GM21367 (cell line): Measurements from ENCODE around the gene TMEM248.
"Not testable (repeated sequence)": the region's sequence is repeated elsewhere in the genome, so short reads cannot be mapped to it uniquely, and the experiment has no call there.

Experiments used
- ATAC-seq: cut with Tn5 transposase; IDR thresholded peaks from one replicate; pipeline ENCODE4 v1.9.1; 2021; ENCODE audit not compliant: unreplicated experiment

TMEM248 gene

GRCh38 chr7:66907731-66908130 is 13.3 kb upstream of the TMEM248 start:
- no peak for ATAC-seq

- not testable (repeated sequence) for ATAC-seq
Observed at GRCh38 chr7:66908598-66908997, 12.4 kb upstream of the TMEM248 start.

DNA sequence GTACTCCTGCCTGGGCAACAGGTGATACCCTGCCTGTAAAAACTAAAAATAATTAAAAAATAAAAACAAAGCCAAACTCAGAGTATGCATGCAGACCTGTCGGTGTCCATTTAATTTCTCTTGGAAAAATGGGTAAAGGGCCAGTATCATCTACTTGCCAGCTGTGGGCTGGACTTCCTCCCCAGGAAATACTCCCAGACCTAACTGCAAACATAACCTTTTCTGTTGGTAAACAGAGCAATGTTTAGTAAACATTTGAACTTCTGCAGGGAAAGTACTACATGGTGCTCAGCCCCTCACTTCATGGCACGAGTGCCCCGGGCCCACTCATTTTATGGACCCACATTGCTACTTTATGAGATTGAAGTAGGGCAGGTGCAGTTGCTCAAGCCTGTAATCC is 10.2 kb upstream of the TMEM248 start:
- ATAC-seq = no peak

DNA sequence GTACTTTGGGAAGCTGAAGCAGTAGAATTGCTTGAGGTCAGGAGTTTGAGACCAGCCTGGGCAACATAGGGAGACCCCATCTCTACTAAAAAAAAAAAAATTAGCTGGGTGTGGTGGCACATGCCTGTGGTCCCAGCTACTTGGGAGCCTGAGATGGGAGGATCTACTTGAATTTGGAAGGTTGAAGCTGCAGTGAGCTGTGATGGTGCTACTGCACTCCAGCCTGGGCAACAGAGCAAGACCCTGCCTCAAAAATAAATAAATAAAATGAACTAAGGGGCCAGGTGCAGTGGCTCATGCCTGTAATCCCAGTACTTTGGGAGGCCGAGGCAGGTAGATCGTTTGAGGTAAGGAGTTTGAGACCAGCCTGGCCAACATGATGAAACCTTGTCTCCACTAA is 9.8 kb upstream of the TMEM248 start:
- not testable (repeated sequence) for ATAC-seq

- ATAC-seq = no peak
Observed at GRCh38 chr7:66912195-66912594, 8.8 kb upstream of the TMEM248 start.

DNA sequence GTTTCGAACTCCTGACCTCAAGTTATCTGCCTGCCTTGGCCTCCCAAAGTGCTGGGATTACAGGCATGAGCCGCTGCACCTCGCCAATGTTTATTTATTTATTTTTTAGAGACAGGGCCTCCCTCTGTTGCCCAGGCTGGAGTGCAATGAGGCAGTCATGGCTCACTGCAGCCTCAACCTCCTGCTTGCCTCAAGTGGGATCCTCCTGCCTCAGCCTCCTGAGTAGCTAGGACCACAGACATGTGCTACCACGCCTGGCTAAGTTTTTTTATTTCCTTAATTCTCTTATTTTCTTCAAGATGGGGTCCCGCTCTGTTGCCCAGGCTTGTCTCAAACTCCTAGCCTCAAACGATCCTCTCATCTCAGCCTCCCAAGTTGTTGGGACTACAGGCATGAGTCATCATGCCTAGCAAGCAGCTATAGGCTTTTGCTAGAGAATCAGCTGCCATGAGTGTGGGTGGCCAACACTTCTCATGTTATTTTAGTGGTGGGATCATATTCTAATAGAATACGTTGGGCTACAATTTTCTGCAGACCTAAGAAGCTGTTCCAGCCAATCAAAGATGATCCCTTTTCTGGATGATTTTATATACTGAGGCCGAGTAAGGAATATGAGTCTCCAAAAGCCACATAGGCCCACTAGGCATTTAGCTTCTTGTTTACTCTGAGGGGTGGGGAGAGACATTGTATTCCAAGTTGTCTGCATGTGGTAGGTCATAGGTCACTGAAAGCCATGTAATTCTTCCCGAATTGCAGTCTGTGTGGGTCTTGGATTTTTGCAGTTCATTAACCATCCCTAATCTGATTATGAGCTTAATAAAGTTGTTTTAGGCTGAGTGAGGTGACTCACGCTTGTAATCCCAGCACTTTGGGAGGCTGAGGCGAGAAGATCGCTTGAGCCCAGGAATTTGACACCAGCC is 7.6 kb upstream of the TMEM248 start:
- no peak for ATAC-seq

GRCh38 chr7:66917904-66918303 is 3.1 kb upstream of the TMEM248 start:
- ATAC-seq = not testable (repeated sequence)

GRCh38 chr7:66919304-66919703 is 1.7 kb upstream of the TMEM248 start:
- ATAC-seq = no peak

GRCh38 chr7:66919704-66920103 is 1.3 kb upstream of the TMEM248 start:
- no peak for ATAC-seq

DNA sequence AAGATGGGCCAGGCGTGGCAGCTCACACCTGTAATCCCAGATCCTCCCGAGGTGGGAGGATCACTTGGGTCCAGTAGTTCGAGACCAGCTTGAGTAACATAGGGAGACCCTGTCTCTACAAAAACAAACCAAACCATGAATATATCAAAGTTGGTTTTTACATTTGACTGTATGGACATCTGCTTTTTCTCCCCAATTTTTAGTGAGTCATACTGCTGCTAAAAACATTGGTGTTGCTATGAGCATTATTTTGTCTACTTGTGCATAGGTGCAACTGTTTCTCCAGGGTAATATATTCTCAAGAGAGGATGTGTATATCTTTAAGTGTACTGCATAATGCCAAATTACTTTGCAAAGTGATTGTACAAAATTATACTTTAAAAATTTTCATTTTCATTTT is 769 bp upstream of the TMEM248 start:
- no peak for ATAC-seq

GRCh38 chr7:66921396-66921917 is 432 bp downstream of the TMEM248 start:
- ATAC-seq = peak; percentile 26

- ATAC-seq = no peak
Observed at GRCh38 chr7:66921918-66922486, 977 bp downstream of the TMEM248 start.

DNA sequence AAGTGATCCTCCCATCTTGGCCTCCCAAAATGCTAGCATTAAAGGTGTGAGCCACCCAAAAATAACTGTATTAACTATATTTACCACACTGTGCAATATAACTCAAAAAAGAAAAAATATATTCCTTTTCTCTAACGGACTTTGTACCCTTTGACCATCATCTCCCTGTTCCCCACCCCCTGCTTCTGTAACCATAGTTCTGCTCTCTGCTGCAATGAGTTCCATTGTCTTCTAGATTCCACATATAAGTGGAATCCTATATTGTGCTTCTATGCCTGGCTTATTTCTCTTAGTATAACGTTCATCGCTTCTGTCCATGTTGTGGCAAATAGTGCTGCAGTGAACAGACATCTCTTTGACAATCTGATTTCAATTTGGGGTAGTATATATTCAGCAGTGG is 4.2 kb downstream of the TMEM248 start:
- ATAC-seq = no peak

DNA sequence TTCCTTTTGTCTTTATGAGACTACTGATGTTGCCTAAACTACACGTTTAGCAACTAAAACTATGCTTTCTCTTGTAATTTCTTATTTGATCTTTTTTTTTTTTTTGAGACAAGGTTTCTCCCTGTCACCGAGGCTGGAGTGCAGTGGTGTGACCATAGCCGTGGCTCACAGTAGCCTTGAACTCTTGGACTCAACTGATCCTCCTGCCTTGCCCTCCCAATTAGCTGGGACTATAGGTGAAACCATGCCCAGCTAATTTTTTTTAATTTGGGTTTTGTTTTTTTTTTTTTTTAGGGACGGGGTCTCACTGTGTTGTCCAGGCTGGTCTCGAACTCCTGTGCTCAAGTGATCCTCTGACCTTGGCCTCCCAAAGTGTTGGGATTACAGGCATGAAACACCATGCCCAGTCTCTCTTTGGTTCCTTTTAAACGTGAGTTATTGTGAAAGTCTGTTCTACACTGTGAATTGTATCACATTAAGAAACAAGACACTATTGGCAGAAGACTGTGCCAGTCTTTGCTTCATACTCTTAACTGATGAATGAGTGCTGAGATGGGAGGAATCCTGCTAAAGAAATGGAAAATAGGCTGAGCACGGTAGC is 6.4 kb downstream of the TMEM248 start:
- no peak for ATAC-seq

- ATAC-seq = no peak
Observed at GRCh38 chr7:66928388-66928787, 7.4 kb downstream of the TMEM248 start.

DNA sequence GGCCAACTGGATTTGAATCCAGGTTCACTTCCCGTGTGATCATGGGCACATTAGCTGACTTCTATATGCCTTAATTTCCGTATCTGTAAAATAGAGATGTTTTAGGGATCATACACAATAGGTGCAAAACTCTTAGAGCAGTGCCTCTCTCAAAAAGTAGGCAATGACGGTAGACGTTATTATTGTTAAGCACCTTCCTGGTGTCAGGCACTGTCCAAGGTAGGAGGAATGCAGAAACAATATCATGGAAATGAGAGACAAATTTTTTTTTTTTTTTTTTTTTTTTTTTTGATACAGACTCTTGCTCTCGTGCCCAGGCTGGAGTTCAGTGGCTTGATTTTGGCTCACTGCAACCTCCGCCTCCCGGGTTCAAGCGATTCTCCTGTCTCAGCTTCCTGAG is 8.1 kb downstream of the TMEM248 start:
- no peak for ATAC-seq

DNA sequence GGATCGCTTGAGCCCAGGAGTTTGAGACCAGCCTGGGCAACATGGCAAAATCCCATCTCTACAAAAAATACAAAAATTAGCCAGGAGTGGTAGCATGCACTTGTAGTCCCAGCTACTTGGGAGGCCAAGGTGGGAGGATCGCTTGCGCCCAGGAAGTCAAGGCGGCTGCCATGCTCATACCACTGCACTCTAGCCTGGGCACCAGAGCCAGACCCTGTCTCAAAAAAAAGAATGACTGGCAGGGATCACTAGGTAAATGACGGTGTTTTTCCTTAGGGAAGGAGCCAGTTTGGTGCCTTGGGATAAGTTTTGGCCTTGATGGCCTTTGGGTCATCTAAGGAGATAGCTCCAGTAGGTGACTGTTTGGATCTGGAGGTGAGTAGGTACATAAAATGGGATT is 8.9 kb downstream of the TMEM248 start:
- no peak for ATAC-seq

- no peak for ATAC-seq
Observed at GRCh38 chr7:66930341-66930740, 9.3 kb downstream of the TMEM248 start.

DNA sequence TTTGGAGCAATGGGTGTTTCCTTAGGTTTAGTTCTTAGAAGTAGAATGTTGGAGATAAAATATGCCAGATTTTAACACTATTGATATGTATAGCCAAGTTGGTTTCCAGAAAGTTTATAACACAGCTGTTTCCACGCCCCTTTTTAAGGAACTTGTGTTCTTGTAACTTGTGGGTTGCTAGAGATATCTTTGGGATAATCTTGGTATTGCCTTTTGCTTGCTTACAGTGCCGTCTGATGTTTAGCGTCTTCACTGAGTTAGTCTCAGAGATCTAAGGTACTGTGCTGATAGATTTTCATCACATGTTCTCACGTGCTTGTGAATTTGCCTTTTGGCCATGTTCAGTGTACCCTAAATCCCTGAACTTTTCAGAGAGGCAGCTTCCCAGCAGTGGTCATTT is 12.4 kb downstream of the TMEM248 start:
- no peak for ATAC-seq

GRCh38 chr7:66937940-66938339 is 16.9 kb downstream of the TMEM248 start:
- no peak for ATAC-seq

DNA sequence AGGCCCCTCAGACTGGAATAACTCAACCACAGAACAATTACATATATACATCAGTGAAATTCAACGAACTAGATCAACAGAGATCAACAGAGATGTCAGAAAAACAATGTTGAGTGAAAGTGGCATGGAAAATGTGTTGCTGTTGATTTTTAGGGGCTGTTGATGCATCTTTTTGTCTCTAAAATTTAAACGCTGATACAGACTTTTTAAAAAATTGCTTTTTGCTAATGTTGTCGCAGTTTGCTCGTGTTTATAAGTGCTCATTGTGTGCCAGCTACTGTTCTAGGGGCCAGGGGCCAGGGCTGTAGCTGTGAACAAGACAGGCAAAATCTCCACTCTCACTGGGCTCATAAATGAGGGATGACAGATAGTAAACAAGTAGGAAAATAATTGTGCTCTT is 18.3 kb downstream of the TMEM248 start:
- no peak for ATAC-seq

DNA sequence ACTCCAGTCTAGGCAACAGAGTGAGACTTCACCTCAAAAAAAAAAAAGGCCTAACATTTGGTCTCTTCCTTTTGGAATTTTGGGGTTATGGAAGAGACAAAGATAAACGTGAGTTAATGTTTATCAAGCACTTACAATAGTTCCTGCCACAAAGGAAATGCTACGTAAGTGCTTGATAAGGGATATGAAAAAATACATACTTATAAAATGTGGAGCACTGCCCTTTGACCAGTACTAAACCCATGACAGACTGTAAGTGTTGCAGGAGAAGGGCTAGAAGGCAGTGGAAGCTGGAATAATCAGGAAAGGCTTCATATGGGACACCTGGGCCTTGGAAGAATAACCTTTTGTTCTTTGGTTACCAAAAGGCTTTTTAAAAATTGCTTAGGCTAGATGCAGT is 25.5 kb downstream of the TMEM248 start:
- ATAC-seq = no peak
